Stomach smooth muscle (tissue), 2 donors: Measurements from ENCODE around the gene CTSC.

Experiments used
- H3K27ac ChIP-seq: one replicate; pipeline ENCODE4 v1.7.0; 2013; ENCODE audit warnings: mild to moderate bottlenecking, low read length, inconsistent platforms
- H3K27me3 ChIP-seq, 2 donors: one replicate each; pipeline ENCODE4 v1.7.0; 2013; ENCODE audit warnings: low read length in 2 of 2; ENCODE audit not compliant: insufficient read depth in 2 of 2, control insufficient read depth in 1 of 2
- H3K36me3 ChIP-seq, 2 donors: one replicate each; pipeline ENCODE4 v1.7.0; 2013; ENCODE audit warnings: low read length in 2 of 2; ENCODE audit not compliant: control insufficient read depth in 2 of 2, insufficient read depth in 2 of 2
- H3K4me1 ChIP-seq: one replicate; pipeline ENCODE4 v1.7.0; 2013; ENCODE audit warnings: low read length; ENCODE audit not compliant: control insufficient read depth, insufficient read depth
- H3K4me3 ChIP-seq, 2 donors: one replicate each; pipeline ENCODE4 v1.7.0; 2013; ENCODE audit warnings: low read length in 2 of 2
- H3K9ac ChIP-seq, 2 donors: one replicate each; pipeline ENCODE4 v1.7.0; 2013; ENCODE audit warnings: low read length in 2 of 2, mild to moderate bottlenecking in 1 of 2
- H3K9me3 ChIP-seq, 2 donors: one replicate each; pipeline ENCODE4 v1.7.0; 2013; ENCODE audit warnings: low read length in 2 of 2; ENCODE audit not compliant: control insufficient read depth in 2 of 2
- donor health status: healthy.
- donor health status: Pancreatic carcinoma.

CTSC gene

GRCh38 chr11:88367310-88367709 lies 29.8 kb upstream of the CTSC start:
- H3K9me3 ChIP-seq: no peaks in the 10 kb centered on the region
- H3K4me3 ChIP-seq: no peak overlapping the region
- no peak overlapping the region for H3K9ac ChIP-seq
- no peaks in the 10 kb centered on the region for H3K27me3 ChIP-seq
- H3K36me3 ChIP-seq: no peaks in the 10 kb centered on the region
- H3K27ac ChIP-seq: no peak overlapping the region
- no peaks in the 10 kb centered on the region for H3K4me1 ChIP-seq

- H3K9ac ChIP-seq: no peak overlapping the region
Observed at GRCh38 chr11:88363648-88364065, 26.1 kb upstream of the CTSC start.

GRCh38 chr11:88363004-88363403 lies 25.5 kb upstream of the CTSC start:
- Histone ChIP-seq H3K4me1 (no peaks in the 10 kb centered on the region), H3K9ac (no peak overlapping the region), H3K4me3 (no peak overlapping the region), H3K9me3 (no peaks in the 10 kb centered on the region), H3K27me3 (no peaks in the 10 kb centered on the region), H3K36me3 (no peaks in the 10 kb centered on the region), H3K27ac (no peak overlapping the region)

More at GRCh38 chr11:88363648-88364065, 26.1 kb upstream of the CTSC start:
- no peaks in the 10 kb centered on the region for H3K36me3 ChIP-seq
- H3K27me3 ChIP-seq: no peaks in the 10 kb centered on the region
- no peaks in the 10 kb centered on the region for H3K9me3 ChIP-seq
- no peak overlapping the region for H3K27ac ChIP-seq
- H3K4me3 ChIP-seq: no peak overlapping the region
- no peaks in the 10 kb centered on the region for H3K4me1 ChIP-seq

- Histone ChIP-seq H3K9me3 (no peaks in the 10 kb centered on the region), H3K9ac (no peak overlapping the region), H3K27ac (no peak overlapping the region), H3K4me1 (no peaks in the 10 kb centered on the region), H3K4me3 (no peak overlapping the region), H3K36me3 (no peaks in the 10 kb centered on the region), H3K27me3 (no peaks in the 10 kb centered on the region)
Observed at GRCh38 chr11:88360141-88360540, 22.6 kb upstream of the CTSC start.

GRCh38 chr11:88359541-88359940 lies 22.0 kb upstream of the CTSC start:
- no peaks in the 10 kb centered on the region for H3K9me3 ChIP-seq
- H3K27ac ChIP-seq: no peak overlapping the region
- H3K27me3 ChIP-seq: no peaks in the 10 kb centered on the region
- H3K4me3 ChIP-seq: no peak overlapping the region
- no peaks in the 10 kb centered on the region for H3K36me3 ChIP-seq
- H3K4me1 ChIP-seq: no peaks in the 10 kb centered on the region
- no peak overlapping the region for H3K9ac ChIP-seq

- Histone ChIP-seq H3K27ac (no peak overlapping the region), H3K9me3 (no peaks in the 10 kb centered on the region), H3K4me3 (no peak overlapping the region), H3K4me1 (no peaks in the 10 kb centered on the region), H3K9ac (no peak overlapping the region), H3K27me3 (no peaks in the 10 kb centered on the region), H3K36me3 (no peaks in the 10 kb centered on the region)
Observed at GRCh38 chr11:88359114-88359513, 21.6 kb upstream of the CTSC start.

GRCh38 chr11:88358040-88358431 lies 20.5 kb upstream of the CTSC start:
- no peaks in the 10 kb centered on the region for H3K36me3 ChIP-seq
- H3K4me3 ChIP-seq: no peak overlapping the region
- no peaks in the 10 kb centered on the region for H3K9me3 ChIP-seq
- no peaks in the 10 kb centered on the region for H3K27me3 ChIP-seq
- H3K9ac ChIP-seq: no peak overlapping the region
- no peak overlapping the region for H3K27ac ChIP-seq
- H3K4me1 ChIP-seq: no peaks in the 10 kb centered on the region

- H3K27ac ChIP-seq: no peak overlapping the region
- H3K9me3 ChIP-seq: no peaks in the 10 kb centered on the region
- no peaks in the 10 kb centered on the region for H3K27me3 ChIP-seq
- no peak overlapping the region for H3K9ac ChIP-seq
- H3K4me1 ChIP-seq: no peaks in the 10 kb centered on the region
- H3K4me3 ChIP-seq: no peak overlapping the region
- H3K36me3 ChIP-seq: no peaks in the 10 kb centered on the region
Observed at GRCh38 chr11:88357323-88358039, 19.9 kb upstream of the CTSC start.

- Histone ChIP-seq H3K27ac (no peak overlapping the region), H3K9me3 (no peaks in the 10 kb centered on the region), H3K4me3 (no peak overlapping the region), H3K4me1 (no peaks in the 10 kb centered on the region), H3K9ac (no peak overlapping the region), H3K36me3 (no peaks in the 10 kb centered on the region), H3K27me3 (no peaks in the 10 kb centered on the region)
Observed at GRCh38 chr11:88355887-88356286, 18.4 kb upstream of the CTSC start.

- Histone ChIP-seq H3K27ac (no peak overlapping the region), H3K4me1 (no peaks in the 10 kb centered on the region), H3K36me3 (no peaks in the 10 kb centered on the region)
Observed at GRCh38 chr11:88354912-88355311, 17.4 kb upstream of the CTSC start.

GRCh38 chr11:88353835-88354496 lies 16.4 kb upstream of the CTSC start:
- H3K9me3 ChIP-seq: no peaks in the 10 kb centered on the region
- H3K27me3 ChIP-seq: no peaks in the 10 kb centered on the region
- H3K4me1 ChIP-seq: no peaks in the 10 kb centered on the region
- H3K27ac ChIP-seq: no peak overlapping the region
- no peak overlapping the region for H3K9ac ChIP-seq
- no peaks in the 10 kb centered on the region for H3K36me3 ChIP-seq
- no peak overlapping the region for H3K4me3 ChIP-seq

More at GRCh38 chr11:88354912-88355311, 17.4 kb upstream of the CTSC start:
- Histone ChIP-seq H3K9me3 (no peaks in the 10 kb centered on the region), H3K9ac (no peak overlapping the region), H3K27me3 (no peaks in the 10 kb centered on the region), H3K4me3 (no peak overlapping the region)
